HepG2 (cell line): ENCODE measurements around the gene HHATL. TPM values are rescaled to one million over a fixed set of nuclear protein-coding genes. Genes with fewer than 3 reads are reported as not detected.

Experiments used
- ATAC-seq: fragments of 200-7000 bp; cut with Tn5 transposase; 3 replicates; pipeline ENCODE4 v1.9.1; 2020; ENCODE audit warnings: mild to moderate bottlenecking, moderate library complexity
- BruUV-seq: library from RNA; stranded (reverse); fragments of 400-500 nt; replicated peaks from 2 replicates; lab custom pipeline; 2021; lab: Mats Ljungman, UMichigan
- CTCF ChIA-PET: fragments of 300-600 bp; formaldehyde crosslinking; extraction: SDS; loops from one replicate; lab custom pipeline; 2021; ENCODE audit warnings: low total read pairs, inconsistent platforms, low intra/inter-chr PET ratio; lab: Yijun Ruan, JAX
- POLR2A ChIA-PET: fragments of 350-600 bp; sonication (Branson Sonifier 250); formaldehyde crosslinking; loops from one replicate; lab custom pipeline; 2020; ENCODE audit warnings: antibody characterized with exemption, inconsistent platforms; lab: Yijun Ruan, JAX
- DNase-seq: peaks from one replicate; pipeline ENCODE4 v3.0.0-alpha.2; 2015; ENCODE audit warnings: low spot score
- FAIRE-seq: peaks from 3 replicates; lab custom pipeline; 2011; peaks lifted over from hg19 to GRCh38; lab: Jason Lieb, UNC
- H2AFZ ChIP-seq: one replicate; pipeline ENCODE4 v1.6.1; 2011; ENCODE audit warnings: low read length, inconsistent platforms
- H3K27ac ChIP-seq: fragments of 300-600 bp; 3 replicates; pipeline ENCODE4 v1.8.0; 2011; ENCODE audit warnings: mixed run types, mild to moderate bottlenecking, mixed read lengths, low read length, inconsistent platforms; ENCODE audit not compliant: insufficient read depth; ENCODE audit errors: extremely low read length
- H3K27me3 ChIP-seq, 2 experiments: fragments of 200-600 bp in 1 of 2; 2 replicates in 1 of 2; 3 replicates in 1 of 2; pipeline versions ENCODE4 v1.6.0 to v1.8.0; 2011; ENCODE audit warnings: low read length in 2 of 2, mild to moderate bottlenecking in 2 of 2, moderate library complexity in 2 of 2, inconsistent platforms in 1 of 2; ENCODE audit not compliant: insufficient read depth in 2 of 2, control insufficient read depth in 1 of 2
- H3K36me3 ChIP-seq, 2 experiments: fragments of 200-600 bp in 1 of 2; replicated peaks in 1 of 2; 2 replicates in 1 of 2; 3 replicates in 1 of 2; pipeline versions ENCODE4 v1.5.1 to v1.8.0; 2011; ENCODE audit warnings: low read length in 2 of 2, inconsistent platforms in 1 of 2; ENCODE audit not compliant: insufficient read depth in 2 of 2, control insufficient read depth in 1 of 2
- H3K4me1 ChIP-seq: 2 replicates; pipeline ENCODE4 v1.5.1; 2012; ENCODE audit warnings: low read length, inconsistent platforms; ENCODE audit not compliant: insufficient read depth
- H3K4me2 ChIP-seq: 2 replicates; pipeline ENCODE4 v1.6.0; 2011; ENCODE audit warnings: low read depth, low read length, inconsistent platforms
- H3K4me3 ChIP-seq, 3 experiments: fragments of 200-600 bp in 1 of 3; sonication (generic), shearing (Covaris generic) in 1 of 3; replicated peaks in 1 of 3; 2 replicates each; pipeline ENCODE4 v1.5.1; 2011 to 2016; ENCODE audit warnings: low read length in 3 of 3, inconsistent platforms in 2 of 3, low read depth in 2 of 3, mild to moderate bottlenecking in 2 of 3, control low read depth in 1 of 3, mixed read lengths in 1 of 3; ENCODE audit not compliant: insufficient read depth in 1 of 3
- H3K79me2 ChIP-seq: one replicate; pipeline ENCODE4 v1.6.1; 2011; ENCODE audit warnings: low read length, inconsistent platforms; ENCODE audit not compliant: insufficient read depth
- H3K9ac ChIP-seq: 2 replicates; pipeline ENCODE4 v1.6.0; 2011; ENCODE audit warnings: mild to moderate bottlenecking, low read depth, low read length, inconsistent platforms; ENCODE audit not compliant: insufficient read depth
- H3K9me3 ChIP-seq: 2 replicates; pipeline ENCODE4 v1.5.1; 2012; ENCODE audit warnings: mild to moderate bottlenecking, low read length
- H4K20me1 ChIP-seq: 2 replicates; pipeline ENCODE4 v1.6.0; 2011; ENCODE audit warnings: inconsistent platforms, mild to moderate bottlenecking, low read length, moderate library complexity; ENCODE audit not compliant: insufficient read depth
- CEBPB ChIP-seq: IDR thresholded peaks from 2 replicates; pipeline ENCODE4 v1.6.1; 2011; ENCODE audit warnings: low read depth, low read length, improper control_type of control experiment, borderline replicate concordance
- FUBP1 ChIP-seq: sonication (generic); formaldehyde crosslinking; IDR thresholded peaks from 2 replicates; pipeline ENCODE4 v1.5.1; 2020; ENCODE audit warnings: missing genetic modification reagents, mild to moderate bottlenecking, borderline replicate concordance
- RAD21 ChIP-seq: fragments of 450-650 bp; formaldehyde crosslinking; IDR thresholded peaks from 2 replicates; pipeline ENCODE4 v1.5.0; 2020; ENCODE audit warnings: mild to moderate bottlenecking
- RXRA ChIP-seq: sonication (generic); formaldehyde crosslinking; IDR thresholded peaks from 2 replicates; pipeline ENCODE4 v1.5.1; 2020; ENCODE audit warnings: missing genetic modification reagents
- TAF15 ChIP-seq: fragments of 200-400 bp; formaldehyde crosslinking; IDR thresholded peaks from one replicate; pipeline ENCODE4 v1.6.1; 2018; ENCODE audit warnings: mild to moderate bottlenecking, low read depth, low read length; ENCODE audit not compliant: poor library complexity, severe bottlenecking
- ZBTB21 ChIP-seq: sonication (generic); formaldehyde crosslinking; IDR thresholded peaks from 2 replicates; pipeline ENCODE4 v1.4.0; 2020; ENCODE audit warnings: missing genetic modification reagents
- ZNF660 ChIP-seq: sonication (generic); formaldehyde crosslinking; IDR thresholded peaks from 2 replicates; pipeline ENCODE4 v1.5.1; 2020; ENCODE audit warnings: mild to moderate bottlenecking, low read depth, missing genetic modification reagents, borderline replicate concordance
- ZNF788 ChIP-seq: sonication (generic); formaldehyde crosslinking; IDR thresholded peaks from 2 replicates; pipeline ENCODE4 v1.5.0; 2020; ENCODE audit warnings: mild to moderate bottlenecking, missing genetic modification reagents, borderline replicate concordance
- WGBS: methylation state at CpG from one replicate; pipeline ENCODE4 v1.1.6; 2017; ENCODE audit warnings: low lambda C conversion rate; 5-methylcytosine and 5-hydroxymethylcytosine counted together
- in situ Hi-C: cut with HindIII; loops from 2 replicates; pipeline ENCODE4 v1.10.0; 2017; ENCODE audit warnings: low pct_unique_long_range_greater_than_20kb; ENCODE audit not compliant: extremely low pct_ligation_motif_present
- intact Hi-C: fragments of 100-400 bp; cut with micrococcal nuclease; formaldehyde crosslinking; loops from one replicate; pipeline ENCODE4 v1.10.0; 2022; ENCODE audit not compliant: unreplicated experiment
- polyA plus RNA-seq, 8 experiments: library from polyadenylated mRNA; depleted of rRNA in 3 of 8; stranded (reverse) in 7 of 8; unstranded in 1 of 8; fragments of >200 nt; fragmentation: Illumina TruSeq in 4 of 8; extraction: Trizol in 4 of 8; gene quantifications; 2 replicates each; pipeline versions ENCODE4 v1.2.1 to v1.2.3, GENCODE V29; 2011 to 2016; ENCODE audit warnings: low read depth in 4 of 8, missing spikeins in 1 of 8, mixed read lengths in 1 of 8; ENCODE audit not compliant: insufficient read depth in 1 of 8
- total RNA-seq, 5 experiments: library from RNA; depleted of rRNA; stranded (reverse); fragments of >200 nt; fragmentation: Illumina TruSeq; extraction: Trizol; gene quantifications; 2 replicates each; pipeline ENCODE4 v1.2.3, GENCODE V29; 2016; ENCODE audit warnings: low read depth in 1 of 5

The HHATL gene
- total and polyA plus RNA-seq, 2 of the 13 experiments (the other 11 are each of a cell fraction or from before 2014, with no cell fraction given): 0.26 TPM; not detected in 1

- H3K4me2 ChIP-seq: no peak overlapping the region
- H3K27me3 ChIP-seq: peaks cover 1 to 29% of the 10 kb centered on the region in 2 experiments; a peak in 4 of 5 replicates
- no peak for TF ChIP-seq FUBP1 (CRISPR knock-in tag)
- no peak for TF ChIP-seq ZBTB21 (CRISPR knock-in tag)
- 0 out of 2 replicates have a peak, but pooled peaks have one; percentile 19 for TF ChIP-seq CEBPB
- no peak for TF ChIP-seq ZNF660 (CRISPR knock-in tag)
- no peak for TF ChIP-seq TAF15
- TF ChIP-seq ZNF788: no peak
- no peak for TF ChIP-seq RAD21 (CRISPR knock-in tag)
- TF ChIP-seq RXRA: no peak
- TF ChIP-seq, all 625 proteins: peak for 1
- in situ Hi-C loops (no loop called here), intact Hi-C loops (no loop called here)
- 23% methylated on average over 4 of the region's 4 CpGs for WGBS
- Histone ChIP-seq H3K4me1 (peaks cover 5% of the 10 kb centered on the region; the same call in 1 of the 2 replicates), H2AFZ (no peak overlapping the region), H3K36me3 (no peaks in the 10 kb centered on the region), H4K20me1 (no peaks in the 10 kb centered on the region), H3K27ac (no peak overlapping the region), H3K79me2 (no peaks in the 10 kb centered on the region), H3K9ac (no peak overlapping the region), H3K9me3 (no peaks in the 10 kb centered on the region), H3K4me3 (no peak overlapping the region)
- ATAC-seq (no peak), FAIRE-seq (no peak), DNase-seq (no peak)
- ChIA-PET POLR2A (no interaction called here), CTCF (no interaction called here)
- no TSS peak for BruUV-seq
Observed at GRCh38 chr3:42680806-42681205, 21.8 kb downstream of the HHATL start.
